ENCODE measurements around the gene AATF.
A peak's percentile ranks its signal among the peaks of the same experiment; 100 is the strongest.

AATF gene

GRCh38 chr17:36950027-36950426 is 1.3 kb downstream of the AATF start:
- Histone ChIP-seq H2AFZ (ENCODE audit: low read depth, low read length) (no peak overlapping the region), H3K4me1 (ENCODE audit: insufficient read depth, low read length) (peaks cover 15% of the 10 kb centered on the region), H3K4me3 (ENCODE audit: low read length) (peak overlapping the region; percentile 59), H3K27me3 (ENCODE audit: insufficient read depth, low read length) (peaks cover 31% of the 10 kb centered on the region), H3K9me3 (ENCODE audit: low read length) (no peaks in the 10 kb centered on the region), H3K36me3 (ENCODE audit: insufficient read depth, low read length) (peaks cover 39% of the 10 kb centered on the region)

GRCh38 chr17:36951084-36951789 is 2.5 kb downstream of the AATF start:
- Histone ChIP-seq H3K4me1 (ENCODE audit: insufficient read depth, low read length) (peaks cover 15% of the 10 kb centered on the region), H2AFZ (ENCODE audit: low read depth, low read length) (no peak overlapping the region), H3K4me3 (ENCODE audit: low read length) (no peak overlapping the region), H3K27me3 (ENCODE audit: insufficient read depth, low read length) (peaks cover 19% of the 10 kb centered on the region), H3K9me3 (ENCODE audit: low read length) (no peaks in the 10 kb centered on the region), H3K36me3 (ENCODE audit: insufficient read depth, low read length) (peaks cover 48% of the 10 kb centered on the region)

GRCh38 chr17:36971508-36971907 is 22.8 kb downstream of the AATF start:
- peaks cover 12% of the 10 kb centered on the region for H3K4me1 ChIP-seq (ENCODE audit: insufficient read depth, low read length)
- H3K27me3 ChIP-seq (ENCODE audit: insufficient read depth, low read length): no peaks in the 10 kb centered on the region
- no peaks in the 10 kb centered on the region for H3K9me3 ChIP-seq (ENCODE audit: low read length)
- H2AFZ ChIP-seq (ENCODE audit: low read depth, low read length): no peak overlapping the region
- no peak overlapping the region for H3K4me3 ChIP-seq (ENCODE audit: low read length)
- peaks cover 13% of the 10 kb centered on the region for H3K36me3 ChIP-seq (ENCODE audit: insufficient read depth, low read length)

- Histone ChIP-seq H3K4me1 (ENCODE audit: insufficient read depth, low read length) (peaks cover 12% of the 10 kb centered on the region), H3K9me3 (ENCODE audit: low read length) (no peaks in the 10 kb centered on the region), H2AFZ (ENCODE audit: low read depth, low read length) (no peak overlapping the region), H3K27me3 (ENCODE audit: insufficient read depth, low read length) (no peaks in the 10 kb centered on the region), H3K36me3 (ENCODE audit: insufficient read depth, low read length) (peaks cover 11% of the 10 kb centered on the region), H3K4me3 (ENCODE audit: low read length) (no peak overlapping the region)
These were observed 23.5 kb downstream of the AATF start for GRCh38 chr17:36972186-36972700.

GRCh38 chr17:36972905-36973304 is 24.2 kb downstream of the AATF start:
- H2AFZ ChIP-seq (ENCODE audit: low read depth, low read length): no peak overlapping the region
- no peak overlapping the region for H3K4me3 ChIP-seq (ENCODE audit: low read length)
- no peaks in the 10 kb centered on the region for H3K9me3 ChIP-seq (ENCODE audit: low read length)
- peaks cover 10% of the 10 kb centered on the region for H3K36me3 ChIP-seq (ENCODE audit: insufficient read depth, low read length)
- peaks cover 12% of the 10 kb centered on the region for H3K4me1 ChIP-seq (ENCODE audit: insufficient read depth, low read length)
- H3K27me3 ChIP-seq (ENCODE audit: insufficient read depth, low read length): no peaks in the 10 kb centered on the region

- Histone ChIP-seq H3K4me3 (ENCODE audit: low read length) (no peak overlapping the region), H3K27me3 (ENCODE audit: insufficient read depth, low read length) (no peaks in the 10 kb centered on the region), H3K9me3 (ENCODE audit: low read length) (no peaks in the 10 kb centered on the region), H3K36me3 (ENCODE audit: insufficient read depth, low read length) (no peaks in the 10 kb centered on the region), H3K4me1 (ENCODE audit: insufficient read depth, low read length) (peaks cover 24% of the 10 kb centered on the region), H2AFZ (ENCODE audit: low read depth, low read length) (no peak overlapping the region)
These were observed 27.3 kb downstream of the AATF start for GRCh38 chr17:36975922-36976515.

- no peak overlapping the region for H3K4me3 ChIP-seq (ENCODE audit: low read length)
- H3K36me3 ChIP-seq (ENCODE audit: insufficient read depth, low read length): peaks cover 2% of the 10 kb centered on the region
- peaks cover 21% of the 10 kb centered on the region for H3K4me1 ChIP-seq (ENCODE audit: insufficient read depth, low read length)
- H3K9me3 ChIP-seq (ENCODE audit: low read length): no peaks in the 10 kb centered on the region
- no peaks in the 10 kb centered on the region for H3K27me3 ChIP-seq (ENCODE audit: insufficient read depth, low read length)
- H2AFZ ChIP-seq (ENCODE audit: low read depth, low read length): no peak overlapping the region
These were observed 28.3 kb downstream of the AATF start for GRCh38 chr17:36977066-36977465.

GRCh38 chr17:36977568-36977967 is 28.8 kb downstream of the AATF start:
- peaks cover 16% of the 10 kb centered on the region for H3K4me1 ChIP-seq (ENCODE audit: insufficient read depth, low read length)
- H3K9me3 ChIP-seq (ENCODE audit: low read length): no peaks in the 10 kb centered on the region
- H3K27me3 ChIP-seq (ENCODE audit: insufficient read depth, low read length): no peaks in the 10 kb centered on the region
- peaks cover 2% of the 10 kb centered on the region for H3K36me3 ChIP-seq (ENCODE audit: insufficient read depth, low read length)
- no peak overlapping the region for H2AFZ ChIP-seq (ENCODE audit: low read depth, low read length)
- no peak overlapping the region for H3K4me3 ChIP-seq (ENCODE audit: low read length)

GRCh38 chr17:36978810-36979564 is 30.2 kb downstream of the AATF start:
- H3K27me3 ChIP-seq (ENCODE audit: insufficient read depth, low read length): no peaks in the 10 kb centered on the region
- H2AFZ ChIP-seq (ENCODE audit: low read depth, low read length): no peak overlapping the region
- peaks cover 2% of the 10 kb centered on the region for H3K36me3 ChIP-seq (ENCODE audit: insufficient read depth, low read length)
- no peak overlapping the region for H3K4me3 ChIP-seq (ENCODE audit: low read length)
- H3K4me1 ChIP-seq (ENCODE audit: insufficient read depth, low read length): peaks cover 12% of the 10 kb centered on the region
- H3K9me3 ChIP-seq (ENCODE audit: low read length): no peaks in the 10 kb centered on the region

- Histone ChIP-seq H3K27me3 (ENCODE audit: insufficient read depth, low read length) (no peaks in the 10 kb centered on the region), H3K36me3 (ENCODE audit: insufficient read depth, low read length) (peaks cover 2% of the 10 kb centered on the region), H3K9me3 (ENCODE audit: low read length) (no peaks in the 10 kb centered on the region), H2AFZ (ENCODE audit: low read depth, low read length) (no peak overlapping the region), H3K4me1 (ENCODE audit: insufficient read depth, low read length) (peaks cover 12% of the 10 kb centered on the region), H3K4me3 (ENCODE audit: low read length) (no peak overlapping the region)
These were observed 30.8 kb downstream of the AATF start for GRCh38 chr17:36979565-36979941.

GRCh38 chr17:36980280-36980761 is 31.6 kb downstream of the AATF start:
- peaks cover 12% of the 10 kb centered on the region for H3K4me1 ChIP-seq (ENCODE audit: insufficient read depth, low read length)
- no peaks in the 10 kb centered on the region for H3K9me3 ChIP-seq (ENCODE audit: low read length)
- no peak overlapping the region for H2AFZ ChIP-seq (ENCODE audit: low read depth, low read length)
- H3K36me3 ChIP-seq (ENCODE audit: insufficient read depth, low read length): peaks cover 2% of the 10 kb centered on the region
- H3K27me3 ChIP-seq (ENCODE audit: insufficient read depth, low read length): no peaks in the 10 kb centered on the region
- H3K4me3 ChIP-seq (ENCODE audit: low read length): no peak overlapping the region

- Histone ChIP-seq H3K36me3 (ENCODE audit: insufficient read depth, low read length) (peaks cover 17% of the 10 kb centered on the region), H3K4me1 (ENCODE audit: insufficient read depth, low read length) (peaks cover 12% of the 10 kb centered on the region), H2AFZ (ENCODE audit: low read depth, low read length) (no peak overlapping the region), H3K9me3 (ENCODE audit: low read length) (no peaks in the 10 kb centered on the region), H3K4me3 (ENCODE audit: low read length) (no peak overlapping the region), H3K27me3 (ENCODE audit: insufficient read depth, low read length) (no peaks in the 10 kb centered on the region)
These were observed 34.9 kb downstream of the AATF start for GRCh38 chr17:36983618-36984017.

GRCh38 chr17:36989173-36989572 is 40.4 kb downstream of the AATF start:
- H3K36me3 ChIP-seq (ENCODE audit: insufficient read depth, low read length): peaks cover 53% of the 10 kb centered on the region
- no peaks in the 10 kb centered on the region for H3K27me3 ChIP-seq (ENCODE audit: insufficient read depth, low read length)
- no peaks in the 10 kb centered on the region for H3K4me1 ChIP-seq (ENCODE audit: insufficient read depth, low read length)
- H3K4me3 ChIP-seq (ENCODE audit: low read length): no peak overlapping the region
- no peaks in the 10 kb centered on the region for H3K9me3 ChIP-seq (ENCODE audit: low read length)
- H2AFZ ChIP-seq (ENCODE audit: low read depth, low read length): no peak overlapping the region
